Central memory CD4-positive, alpha-beta T cell (primary cell): ENCODE data around the gene SDK1.
A peak's percentile ranks its signal among the peaks of the same experiment; 100 is the strongest.

Source experiments
- DNase-seq: peaks from one replicate; pipeline ENCODE4 v3.0.0; 2022

The SDK1 gene

DNA sequence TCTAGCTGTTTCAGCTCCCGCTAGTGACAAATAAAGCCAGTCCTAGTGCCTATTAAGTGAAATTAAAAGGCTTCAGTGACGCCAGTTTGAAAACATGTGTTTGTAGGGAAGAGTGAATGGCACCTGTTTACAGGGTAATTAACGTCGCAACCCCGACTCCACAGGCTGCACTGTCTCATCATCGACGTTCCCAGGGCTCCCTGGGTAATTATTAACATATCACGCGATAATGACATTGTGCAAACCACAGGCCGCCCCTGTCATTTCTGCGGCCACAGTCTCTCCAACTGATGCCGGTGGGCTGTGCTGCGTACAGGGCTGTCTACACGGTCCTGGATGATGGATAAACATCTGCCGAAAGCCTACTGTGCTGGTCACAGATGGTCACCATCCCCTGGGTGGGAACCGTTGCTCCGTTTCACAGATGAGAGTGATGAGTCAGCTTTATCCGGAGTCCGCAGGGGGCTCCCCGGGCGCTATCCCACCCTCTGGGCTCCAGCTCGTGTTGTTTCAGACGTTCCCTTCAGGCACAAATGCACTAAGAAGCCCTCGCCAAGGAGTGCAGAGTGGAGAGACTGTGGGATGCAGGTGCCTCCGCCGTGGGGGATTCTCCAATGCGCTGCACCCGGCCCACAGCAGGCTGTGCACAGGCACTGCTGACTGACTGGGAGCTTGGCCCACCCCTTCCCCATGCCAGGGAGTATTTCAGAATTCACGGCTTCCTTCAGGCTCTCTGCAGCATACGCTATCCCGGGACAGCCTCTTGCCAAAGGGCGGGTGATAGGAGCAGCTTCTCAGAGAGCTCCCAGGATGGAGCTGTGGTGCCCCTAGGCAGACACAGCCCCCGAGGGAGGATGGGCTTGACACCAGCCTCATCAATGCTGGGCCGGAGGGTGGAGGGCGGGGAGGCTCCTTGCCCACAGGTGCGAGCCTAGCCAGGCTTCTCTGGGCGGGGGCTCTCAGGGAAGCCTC lies 889.2 kb downstream of the SDK1 start:
- DNase-seq: no peak

DNA sequence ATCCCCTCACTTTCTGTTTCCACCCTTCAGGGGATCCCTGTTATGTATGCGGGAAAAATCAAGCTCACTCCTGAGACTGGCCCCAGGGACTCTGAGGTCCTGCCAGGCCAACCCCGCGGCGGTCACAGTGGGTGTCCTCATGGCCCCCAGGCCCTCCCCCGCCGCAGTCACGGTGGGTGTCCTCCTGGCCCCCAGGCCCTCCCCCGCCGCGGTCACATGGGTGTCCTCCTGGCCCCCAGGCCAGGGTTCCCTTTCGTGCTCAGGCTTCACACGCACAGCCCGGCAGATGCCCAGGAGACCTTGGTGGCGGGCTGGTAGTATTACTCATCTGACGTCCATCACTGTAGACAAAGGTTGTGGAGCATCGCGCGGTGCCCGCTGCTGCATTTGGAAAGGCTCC lies 890.0 kb downstream of the SDK1 start:
- DNase-seq: no peak

DNA sequence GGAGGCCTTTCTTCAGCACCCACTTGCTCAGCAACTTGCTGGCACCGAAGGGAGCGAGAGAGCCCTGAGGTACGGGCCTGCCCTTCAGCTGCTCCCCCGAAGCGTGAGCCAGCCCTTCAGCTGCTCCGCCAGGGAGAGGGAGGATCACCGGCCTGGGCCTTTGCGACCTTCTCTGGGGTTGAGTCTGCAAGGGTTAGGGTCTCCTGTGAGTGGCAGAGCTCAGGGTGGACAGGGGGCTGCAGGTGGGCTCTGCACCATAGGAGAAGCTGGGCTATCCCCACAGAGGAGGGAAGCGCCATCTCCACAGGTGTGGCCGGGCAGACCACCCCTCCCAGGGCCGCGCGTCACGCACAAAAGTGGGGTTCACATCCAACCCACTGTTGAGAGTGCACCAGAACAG lies 890.5 kb downstream of the SDK1 start:
- no peak for DNase-seq

DNA sequence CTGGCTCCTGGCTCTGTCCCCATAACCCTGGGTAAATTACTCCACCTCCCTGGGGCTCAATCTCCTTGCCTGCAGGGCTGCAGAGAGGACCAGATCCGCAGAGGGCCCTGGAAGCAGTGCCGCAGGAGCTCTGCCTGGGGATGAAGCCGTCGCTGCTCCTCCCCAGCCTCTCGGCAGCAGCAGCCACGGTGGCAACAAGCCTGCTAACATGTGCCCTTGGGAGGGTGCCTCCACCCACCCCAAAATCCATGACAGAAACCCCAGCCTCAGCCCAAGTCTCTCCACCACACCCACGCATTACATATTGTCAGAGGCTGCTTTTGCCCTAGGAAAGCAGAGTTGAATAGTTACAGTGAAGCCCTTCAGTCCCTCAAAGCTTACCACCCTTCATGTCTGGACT lies 894.6 kb downstream of the SDK1 start:
- no peak for DNase-seq

DNA sequence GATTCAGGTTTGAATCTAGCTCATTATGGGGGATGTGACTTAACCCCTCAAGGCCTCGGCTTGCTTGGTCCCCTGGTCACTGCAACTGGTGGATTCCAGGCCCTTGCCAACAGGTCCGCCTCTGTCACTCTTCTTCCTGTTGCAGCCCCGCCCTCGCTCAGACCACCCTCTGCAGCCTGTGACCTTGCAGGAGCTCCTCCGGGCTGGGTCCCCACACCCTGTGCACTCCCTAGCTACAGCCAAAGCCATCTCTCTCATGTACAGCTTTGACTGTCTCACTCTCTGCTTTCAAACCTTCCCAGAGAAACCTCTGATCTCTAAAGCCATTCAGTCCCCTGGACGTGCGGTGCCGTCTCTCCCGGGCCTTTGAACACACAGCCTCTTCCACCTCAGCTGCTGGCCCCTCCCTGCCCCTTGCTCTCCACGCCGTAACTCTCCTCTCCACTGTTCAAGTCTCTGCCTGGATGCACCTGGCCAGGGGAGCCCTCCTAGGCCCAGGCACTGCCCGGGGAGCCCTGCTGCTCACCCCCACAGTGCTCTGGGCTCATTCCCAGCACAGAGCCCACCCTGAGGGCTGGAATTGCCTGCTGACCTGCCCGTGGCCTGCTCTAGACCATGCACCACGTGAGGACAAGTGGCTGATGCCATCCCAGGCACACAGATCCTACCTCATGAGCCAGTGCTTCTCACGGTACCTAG lies 895.2 kb downstream of the SDK1 start:
- no peak for DNase-seq

DNA sequence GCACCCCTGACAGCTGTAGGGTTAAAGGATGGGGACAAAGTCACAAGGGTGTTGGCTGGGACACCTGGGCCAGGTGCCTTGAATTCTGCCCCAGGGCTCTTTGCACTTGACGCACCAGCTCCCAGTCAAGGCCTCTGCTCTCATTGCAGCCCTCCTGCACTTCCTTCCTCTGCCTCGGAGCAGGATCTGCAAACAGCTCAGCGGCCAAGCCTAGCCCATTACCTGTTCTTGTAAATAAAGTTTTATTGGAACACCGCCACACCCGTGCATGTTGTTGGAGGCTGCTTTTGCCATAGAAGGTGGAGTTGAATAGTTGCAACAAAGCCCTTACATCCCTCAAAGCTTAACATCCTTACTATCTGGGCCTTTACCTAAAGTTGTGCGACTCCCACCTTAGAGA lies 897.2 kb downstream of the SDK1 start:
- DNase-seq: no peak

DNA sequence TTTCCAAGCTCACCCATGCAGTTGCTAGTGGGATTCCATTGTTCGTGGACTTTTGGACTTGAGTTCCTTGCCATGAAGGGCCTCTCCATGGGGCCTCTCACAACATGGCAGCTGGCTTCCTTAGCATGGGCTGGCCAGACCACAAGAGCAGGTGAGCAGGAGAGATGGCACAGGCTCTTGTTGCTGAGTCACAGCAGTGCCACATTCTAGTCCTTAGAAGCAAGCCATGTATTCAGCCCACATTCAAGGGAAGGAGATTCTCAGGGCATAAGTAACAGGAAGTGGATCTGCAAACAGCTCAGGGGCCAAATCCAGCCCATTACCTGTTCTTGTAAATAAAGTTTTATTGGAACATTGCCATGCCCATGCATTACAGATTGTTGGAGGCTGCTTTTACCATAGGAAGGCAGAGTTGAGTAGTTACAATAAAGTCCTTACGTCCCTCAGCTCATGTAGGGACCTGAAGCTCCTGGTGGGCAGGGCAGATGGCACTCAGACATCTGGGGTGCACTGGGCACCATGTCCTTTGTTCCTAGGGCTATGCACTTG lies 899.6 kb downstream of the SDK1 start:
- no peak for DNase-seq

DNA sequence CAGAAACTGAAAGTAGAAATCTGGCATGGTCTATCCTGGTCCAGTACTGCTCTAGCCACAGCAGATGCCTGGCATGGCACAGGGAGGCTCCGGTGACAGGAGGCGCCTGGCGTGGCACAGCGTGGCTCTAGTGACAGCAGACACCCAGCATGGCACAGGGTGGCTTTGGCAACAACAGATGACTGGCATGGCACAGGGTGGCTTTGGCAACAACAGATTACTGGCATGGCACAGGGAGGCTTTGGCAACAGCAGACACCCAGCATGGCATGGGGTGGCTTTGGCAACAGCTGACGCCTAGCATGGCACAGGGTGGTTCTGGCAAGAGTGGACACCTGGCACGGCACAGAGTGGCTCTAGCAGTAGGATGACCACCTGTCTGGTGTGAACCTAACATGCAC lies 900.5 kb downstream of the SDK1 start:
- no peak for DNase-seq

DNA sequence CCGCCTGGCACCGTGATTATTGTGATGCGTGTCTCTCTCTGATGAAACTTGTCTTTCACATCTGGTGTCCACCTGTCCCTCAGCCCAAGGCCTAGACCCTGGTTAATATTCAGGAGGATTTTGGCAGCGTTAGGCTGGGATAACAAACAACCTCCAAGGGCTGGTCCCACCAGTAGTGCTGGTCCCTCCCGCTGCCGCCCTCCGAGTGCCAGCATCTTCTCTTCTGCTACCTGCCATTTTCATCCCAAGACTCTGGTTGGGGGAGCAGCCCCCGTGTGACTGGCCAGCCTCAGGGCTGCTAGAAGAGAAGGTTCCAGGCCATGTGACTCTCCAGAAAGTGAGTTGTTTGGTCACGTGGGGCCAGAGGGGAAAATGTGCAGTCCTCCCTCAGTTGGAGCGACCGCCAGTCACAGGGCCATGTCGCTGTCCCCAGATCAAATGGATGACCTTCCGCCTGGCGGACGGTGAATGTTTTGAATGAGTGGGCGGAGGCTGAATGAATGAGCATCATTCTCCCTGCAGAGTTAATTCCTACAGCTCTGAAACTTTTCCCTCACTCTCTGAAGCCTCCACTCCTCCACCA lies 901.2 kb downstream of the SDK1 start:
- DNase-seq: no peak

DNA sequence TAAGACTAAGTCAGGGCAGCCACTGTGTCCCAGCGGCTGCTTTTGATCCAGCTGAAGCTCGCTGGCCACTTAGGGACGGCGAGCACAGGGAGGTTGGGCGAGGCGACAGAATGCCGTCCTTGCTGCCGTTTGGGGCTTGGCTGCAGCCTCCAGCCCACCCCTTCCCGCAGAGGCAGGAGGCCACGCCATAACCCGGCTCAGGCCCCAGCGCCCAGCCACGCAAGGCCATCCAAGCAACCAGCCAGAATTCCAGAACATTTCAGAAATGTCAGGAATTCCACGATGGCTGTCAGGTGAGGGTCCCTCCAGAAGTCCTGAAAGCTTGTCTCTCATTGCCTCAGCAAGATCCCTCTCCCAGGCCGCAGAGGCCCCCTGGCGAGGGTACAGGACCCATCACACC lies 901.9 kb downstream of the SDK1 start:
- DNase-seq: no peak

DNA sequence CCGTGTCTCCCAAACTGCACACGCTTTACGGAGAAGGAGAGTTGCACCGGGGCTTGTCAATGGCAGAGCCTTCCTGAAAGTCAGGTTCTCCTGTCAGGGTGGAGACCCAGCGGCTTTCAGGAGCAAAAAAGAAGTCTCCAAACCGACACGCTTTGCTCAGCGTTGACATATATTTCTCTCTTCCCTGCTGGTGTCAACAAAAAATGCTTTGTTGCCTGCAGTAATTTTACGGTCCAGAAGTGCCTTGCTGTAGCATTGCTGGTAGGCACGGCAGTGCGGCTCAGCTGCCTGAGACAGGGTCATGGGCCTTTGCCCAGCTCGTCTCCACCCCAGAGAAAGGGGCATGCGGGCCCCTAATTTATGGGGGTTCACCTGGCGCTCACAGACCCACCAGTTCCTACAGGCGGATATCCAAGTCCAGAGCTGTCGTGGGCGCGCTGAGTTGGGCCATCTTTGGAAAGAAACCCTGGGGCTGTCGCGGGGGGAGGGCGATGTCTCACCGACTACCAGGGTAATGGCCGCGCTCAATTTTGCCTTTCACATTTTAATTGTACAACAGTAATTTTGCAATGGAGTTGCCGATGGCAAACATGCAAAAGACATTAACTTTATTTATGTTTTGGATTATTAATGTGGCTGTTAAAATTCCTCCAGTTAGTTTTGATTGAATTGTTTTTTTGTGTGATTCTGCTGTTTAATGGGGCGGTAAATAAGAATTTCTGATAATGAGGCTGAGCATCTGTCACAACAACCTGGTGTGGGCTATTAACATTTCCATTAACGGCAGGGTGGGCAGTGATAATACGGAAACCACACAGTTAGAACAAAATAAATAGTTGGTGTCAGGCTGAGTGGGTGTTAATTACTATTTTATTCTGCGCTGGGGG lies 902.8 kb downstream of the SDK1 start:
- no peak for DNase-seq

DNA sequence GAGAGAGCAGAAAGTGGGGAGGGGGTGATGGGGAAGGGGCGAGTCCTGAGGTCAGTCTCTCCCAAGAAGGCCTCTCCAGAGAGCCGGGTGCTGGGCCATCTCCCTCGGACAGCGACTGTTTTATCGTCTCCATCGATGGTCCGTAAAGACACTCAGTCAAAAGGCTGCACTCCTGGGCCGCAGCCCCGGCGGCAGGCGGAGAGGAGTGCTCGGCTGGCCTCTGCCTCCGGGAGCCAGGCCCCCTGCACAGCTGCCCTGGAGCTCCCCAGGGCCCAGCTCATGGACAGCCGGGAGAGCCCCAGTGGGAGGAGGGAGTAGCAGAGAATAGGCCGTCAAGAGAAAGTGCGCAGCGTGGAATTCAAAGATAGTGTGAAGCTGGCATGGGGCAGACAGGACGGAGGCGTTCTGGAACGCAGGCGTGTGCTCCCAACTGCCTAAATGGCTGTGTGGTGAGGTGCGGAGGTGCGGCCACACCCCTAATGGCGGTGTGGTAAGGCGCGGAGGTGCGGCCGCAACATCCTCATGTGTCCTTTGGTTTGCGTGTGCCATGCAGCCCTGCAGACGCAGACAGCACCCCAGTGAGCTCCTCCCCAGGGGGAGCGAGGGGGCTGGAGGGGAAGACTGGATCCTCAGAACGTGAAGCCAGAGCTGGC lies 903.6 kb downstream of the SDK1 start:
- peak; percentile 52 for DNase-seq

DNA sequence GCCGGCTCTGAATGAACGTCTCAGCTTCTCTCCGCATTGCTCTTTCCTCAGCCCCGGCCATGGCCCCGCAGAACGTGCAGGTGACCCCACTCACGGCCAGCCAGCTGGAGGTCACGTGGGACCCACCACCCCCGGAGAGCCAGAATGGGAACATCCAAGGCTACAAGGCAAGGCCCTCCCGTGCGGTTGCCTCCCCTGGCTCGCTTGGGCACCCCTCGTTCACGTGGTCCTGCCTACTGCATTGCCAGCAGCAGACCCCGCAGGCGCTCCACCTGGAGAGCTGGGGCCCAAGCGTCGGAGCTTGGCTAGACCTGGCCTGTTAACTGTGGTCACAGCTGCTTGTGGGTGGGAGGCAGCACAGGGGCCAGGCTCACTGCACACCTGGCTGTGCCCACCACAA lies 904.8 kb downstream of the SDK1 start:
- DNase-seq: no peak

DNA sequence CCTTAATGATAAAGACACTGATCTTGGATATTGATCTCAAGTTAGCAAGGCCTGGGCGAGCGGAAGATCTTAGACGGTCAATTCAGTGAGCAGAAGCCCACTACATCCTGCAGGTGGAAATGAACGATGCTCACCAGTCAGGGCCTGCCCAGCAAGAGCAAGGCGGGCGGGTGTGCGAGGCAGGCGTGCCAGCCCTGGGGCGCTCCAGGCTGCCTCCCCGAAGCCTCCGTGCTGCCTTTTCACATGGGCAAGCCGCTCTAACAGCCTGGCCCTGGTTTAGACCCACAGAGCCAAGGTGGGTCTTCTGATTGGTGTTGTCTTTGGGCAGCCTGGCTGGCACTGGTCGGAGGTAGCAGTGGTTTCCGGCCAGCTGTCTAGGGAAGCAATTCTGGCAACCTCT lies 906.0 kb downstream of the SDK1 start:
- DNase-seq: no peak

DNA sequence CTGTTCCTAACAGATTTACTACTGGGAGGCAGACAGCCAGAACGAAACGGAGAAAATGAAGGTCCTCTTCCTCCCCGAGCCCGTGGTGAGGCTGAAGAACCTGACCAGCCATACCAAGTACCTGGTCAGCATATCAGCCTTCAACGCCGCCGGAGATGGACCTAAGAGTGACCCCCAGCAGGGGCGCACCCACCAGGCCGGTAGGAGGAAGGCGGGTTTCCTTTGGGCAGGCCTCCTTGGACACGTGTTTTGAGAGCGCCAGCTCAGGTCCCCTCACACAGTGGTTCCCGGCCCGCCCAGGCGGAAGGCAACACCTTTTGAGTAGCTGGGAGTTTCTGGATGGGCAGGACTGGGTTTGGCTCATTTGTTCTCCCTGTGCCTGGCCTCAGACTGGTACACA lies 907.0 kb downstream of the SDK1 start:
- DNase-seq: no peak

DNA sequence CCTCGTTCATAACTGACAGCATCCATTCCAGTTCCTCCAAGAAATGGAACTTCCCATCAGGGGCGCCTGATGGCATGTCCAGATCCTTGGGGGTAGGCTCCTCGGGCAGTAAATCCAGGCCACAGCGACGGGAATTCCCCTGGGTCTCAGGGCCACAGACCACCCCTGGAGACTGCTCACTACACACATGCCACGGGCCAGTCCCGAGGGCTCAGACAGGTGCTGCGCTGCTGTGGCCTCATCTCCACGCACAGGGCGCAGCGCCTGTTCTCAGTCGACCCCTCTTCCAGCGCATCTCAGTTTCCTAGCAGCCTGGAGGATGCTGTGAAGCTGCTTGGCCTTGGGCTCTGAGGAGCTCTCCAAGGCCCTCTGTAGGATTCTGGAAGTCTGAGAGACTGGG lies 907.5 kb downstream of the SDK1 start:
- DNase-seq: no peak

DNA sequence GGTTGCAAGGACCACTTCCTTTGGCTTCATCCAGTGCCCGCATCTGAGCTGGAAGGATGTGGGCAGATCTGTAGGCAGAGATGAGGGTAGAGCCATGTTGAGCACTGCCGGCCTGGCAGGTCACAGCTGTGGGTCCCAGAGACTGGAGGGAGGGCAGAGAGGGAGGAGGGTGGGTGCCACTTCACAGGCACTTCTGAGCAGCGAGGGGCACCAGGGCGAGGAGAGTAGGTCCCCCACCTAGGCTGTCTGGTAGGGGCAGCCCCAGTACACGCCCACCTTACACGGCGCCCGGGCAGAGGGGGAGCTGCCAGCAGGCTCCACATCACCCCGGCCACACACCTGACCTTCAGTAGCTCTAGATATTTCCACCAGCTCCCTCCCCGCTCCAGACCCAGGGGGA lies 908.1 kb downstream of the SDK1 start:
- DNase-seq: no peak

DNA sequence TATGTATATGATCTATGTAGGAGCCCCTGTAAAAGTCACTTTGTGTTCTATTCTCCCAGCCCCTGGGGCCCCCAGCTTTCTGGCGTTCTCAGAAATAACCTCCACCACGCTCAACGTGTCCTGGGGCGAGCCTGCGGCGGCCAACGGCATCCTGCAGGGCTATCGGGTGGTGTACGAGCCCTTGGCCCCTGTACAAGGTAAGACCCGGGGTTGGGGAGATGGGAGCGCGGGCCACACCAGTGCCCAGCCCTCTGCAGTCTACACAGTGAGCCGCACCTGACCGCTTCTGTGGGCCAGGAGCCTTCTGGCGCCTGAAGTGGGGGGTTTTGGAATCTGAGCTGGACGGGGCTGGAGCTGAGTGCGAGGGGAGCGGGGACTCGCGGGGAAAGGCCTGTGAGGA lies 908.9 kb downstream of the SDK1 start:
- no peak for DNase-seq

DNA sequence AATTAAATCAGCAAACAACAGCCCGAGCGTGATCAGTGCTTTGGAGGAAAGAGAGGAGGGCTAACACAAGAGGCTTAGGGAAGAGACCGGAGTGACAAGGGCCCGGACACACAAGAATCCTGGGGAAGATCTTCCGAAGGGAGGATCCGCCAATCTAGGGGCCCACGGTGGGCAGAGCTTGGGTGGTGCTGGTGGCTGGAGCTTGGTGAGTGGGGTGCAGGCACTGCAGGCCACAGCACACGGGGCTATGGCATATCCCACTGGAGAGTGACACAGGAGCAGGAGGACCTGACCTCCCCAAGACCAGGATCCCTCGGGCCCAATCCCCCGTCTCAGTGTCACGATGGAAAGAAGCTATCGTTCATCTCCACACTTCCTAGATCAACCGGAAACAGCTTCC lies 909.8 kb downstream of the SDK1 start:
- DNase-seq: no peak

DNA sequence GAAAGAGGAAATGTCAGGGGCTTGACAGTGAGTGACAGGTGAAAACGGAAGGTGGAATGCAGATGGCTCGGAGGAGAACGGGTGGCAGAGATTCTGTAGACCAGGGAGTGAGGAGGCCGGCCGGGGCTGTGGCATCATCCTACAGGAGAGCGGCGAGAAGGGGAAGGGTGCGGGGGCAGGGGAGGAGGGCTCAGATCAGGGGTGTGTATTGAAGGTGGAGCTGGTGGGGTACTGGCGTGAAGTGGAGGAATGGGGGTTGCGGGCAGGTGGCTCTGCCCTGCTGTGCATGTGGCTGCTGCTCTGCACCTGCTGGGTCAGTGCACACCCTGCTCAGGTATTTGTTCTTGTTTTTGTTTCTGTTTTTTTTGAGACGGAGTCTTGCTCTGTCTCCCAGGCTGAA lies 910.2 kb downstream of the SDK1 start:
- no peak for DNase-seq

DNA sequence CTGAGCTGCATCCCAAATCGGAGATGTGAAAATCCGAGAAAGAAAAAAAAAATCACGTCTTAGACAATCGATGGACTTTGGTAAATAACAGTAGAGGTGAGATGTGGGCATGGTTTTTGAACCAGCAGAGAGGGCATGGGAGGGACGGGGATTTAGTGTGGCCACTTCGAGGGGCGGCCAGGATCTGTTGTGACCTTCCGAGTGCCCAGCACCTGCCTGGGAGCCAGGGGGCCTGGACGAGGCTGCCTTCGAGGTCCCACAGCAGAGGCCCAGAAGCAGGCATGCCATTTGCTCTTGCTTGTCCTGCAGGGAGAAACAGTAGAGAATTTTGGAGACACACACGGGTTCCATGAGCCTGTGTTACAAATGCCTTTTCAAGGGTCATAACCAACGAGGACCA lies 911.3 kb downstream of the SDK1 start:
- no peak for DNase-seq
